GM12874 (cell line): ENCODE measurements around the gene RPUSD4.

Experiments
- CTCF ChIP-seq: IDR thresholded peaks from 2 replicates; pipeline ENCODE4 v1.5.1; 2011; ENCODE audit warnings: low read depth, mild to moderate bottlenecking, control low read depth, low read length, moderate library complexity; ENCODE audit not compliant: insufficient read depth

Gene RPUSD4

GRCh38 chr11:126153006-126153405, 58.4 kb downstream of the RPUSD4 start:
- no peak for TF ChIP-seq CTCF

DNA sequence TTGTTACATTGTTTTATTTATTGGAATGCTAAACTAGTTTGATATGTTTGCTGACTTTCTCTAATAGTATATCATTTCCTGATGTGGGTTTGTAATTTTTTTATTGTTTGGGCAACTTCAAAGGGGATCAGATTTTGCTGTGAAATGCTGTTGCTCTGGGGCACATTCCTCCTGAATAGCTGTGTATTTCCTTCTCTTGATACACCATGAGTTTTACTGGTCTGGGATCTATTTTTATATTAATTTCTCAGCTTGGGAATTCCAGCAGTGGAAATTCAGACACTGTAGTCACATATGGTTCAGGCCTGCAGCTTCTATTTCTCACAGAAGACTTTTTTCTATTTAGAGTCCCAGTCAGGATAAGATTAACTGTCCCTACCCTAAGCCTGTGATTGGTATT, 58.9 kb downstream of the RPUSD4 start:
- TF ChIP-seq CTCF = no peak

- TF ChIP-seq CTCF = no peak
These were observed 59.3 kb downstream of the RPUSD4 start for GRCh38 chr11:126152152-126152551.
